Measurements from ENCODE around the gene MRPL16. TPM values are rescaled to one million over a fixed set of nuclear protein-coding genes. Genes with fewer than 3 reads are reported as not detected.

Gene MRPL16
- total and polyA plus RNA-seq, 2 of the 13 experiments (the other 11 are each of a cell fraction or from before 2014, with no cell fraction given): 45.3 to 62.6 TPM

DNA sequence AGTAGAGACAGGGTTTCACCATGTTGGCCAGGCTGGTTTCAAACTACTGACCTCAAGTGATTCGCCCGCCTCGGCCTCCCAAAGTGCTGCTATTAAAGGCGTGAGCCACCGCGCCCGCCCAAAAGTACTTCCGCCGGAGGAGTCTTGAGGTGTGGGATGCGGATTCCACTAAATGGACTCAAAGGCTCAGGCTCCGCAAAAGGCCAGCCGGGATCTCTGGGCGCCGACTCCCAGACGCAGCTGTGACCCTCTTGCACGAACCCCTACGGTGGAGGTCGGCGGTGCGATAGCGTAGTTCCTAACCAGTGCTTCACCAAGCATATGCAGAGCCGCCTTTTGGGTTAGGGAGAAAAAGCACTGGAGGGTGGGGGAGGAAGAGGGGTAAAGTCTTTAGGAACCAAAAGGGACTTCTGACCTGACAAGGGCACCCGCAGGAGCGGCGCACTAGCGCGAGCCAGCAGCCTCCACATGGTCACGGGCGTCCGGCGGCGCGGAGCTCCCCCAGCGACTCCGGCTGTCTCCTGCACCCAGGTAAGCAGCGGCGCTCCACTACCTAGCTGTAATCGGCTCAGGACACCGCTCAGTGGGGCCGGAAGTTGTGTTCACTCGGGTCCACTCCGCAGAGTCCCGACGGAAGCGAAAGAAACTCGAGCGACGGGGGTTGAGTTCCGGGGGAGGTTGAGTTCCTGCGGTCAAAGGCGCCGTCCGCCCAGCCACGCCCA is at the start of gene MRPL16 (continued):
- TF ChIP-seq, protein P1, sequence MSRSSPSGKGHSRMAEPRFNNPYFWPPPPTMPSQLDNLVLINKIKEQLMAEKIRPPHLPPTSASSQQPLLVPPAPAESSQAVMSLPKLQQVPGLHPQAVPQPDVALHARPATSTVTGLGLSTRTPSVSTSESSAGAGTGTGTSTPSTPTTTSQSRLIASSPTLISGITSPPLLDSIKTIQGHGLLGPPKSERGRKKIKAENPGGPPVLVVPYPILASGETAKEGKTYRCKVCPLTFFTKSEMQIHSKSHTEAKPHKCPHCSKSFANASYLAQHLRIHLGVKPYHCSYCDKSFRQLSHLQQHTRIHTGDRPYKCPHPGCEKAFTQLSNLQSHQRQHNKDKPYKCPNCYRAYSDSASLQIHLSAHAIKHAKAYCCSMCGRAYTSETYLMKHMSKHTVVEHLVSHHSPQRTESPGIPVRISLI (CRISPR knock-in tag; IDR thresholded peaks at IDR 0.05; ENCODE audit: borderline replicate concordance): peak; percentile 51; the same call in 1 of the 2 replicates
- no peak for TF ChIP-seq PRDM4 (CRISPR knock-in tag; IDR thresholded peaks at IDR 0.05; ENCODE audit: borderline replicate concordance)
- TF ChIP-seq ZNF230 (CRISPR knock-in tag; IDR thresholded peaks at IDR 0.05): 0 out of 2 replicates have a peak, but pooled peaks have one; percentile 38
- TF ChIP-seq SRF (IDR thresholded peaks at IDR 0.05; ENCODE audit: low read depth, low read length): peak; percentile 86; the same call in 1 of the 2 replicates
- TF ChIP-seq NFIB (CRISPR knock-in tag; IDR thresholded peaks at IDR 0.05; ENCODE audit: borderline replicate concordance): no peak
- no peak for TF ChIP-seq ZNF572 (CRISPR knock-in tag; IDR thresholded peaks at IDR 0.05)
- TF ChIP-seq ATAD3A (CRISPR knock-in tag; IDR thresholded peaks at IDR 0.05): no peak
- no peak for TF ChIP-seq MTF1 (CRISPR knock-in tag; IDR thresholded peaks at IDR 0.05)
- TF ChIP-seq ZNF687 (CRISPR knock-in tag; IDR thresholded peaks at IDR 0.05): peak; percentile 93
- peak; percentile 45; the same call in 1 of the 2 replicates for TF ChIP-seq ARNT2 (CRISPR knock-in tag; IDR thresholded peaks at IDR 0.05; ENCODE audit: low read depth)
- TF ChIP-seq ETV5 (CRISPR knock-in tag; IDR thresholded peaks at IDR 0.05; ENCODE audit: borderline replicate concordance): peak; percentile 71
- TF ChIP-seq ZNF253 (CRISPR knock-in tag; IDR thresholded peaks at IDR 0.05; ENCODE audit: borderline replicate concordance): 0 out of 2 replicates have a peak, but pooled peaks have one; percentile 11
- TF ChIP-seq ZMYM4 (CRISPR knock-in tag; IDR thresholded peaks at IDR 0.05): peak; percentile 97
- 0 out of 2 replicates have a peak, but pooled peaks have one; percentile 49 for TF ChIP-seq ZSCAN31 (CRISPR knock-in tag; IDR thresholded peaks at IDR 0.05; ENCODE audit: low read depth)
- TF ChIP-seq SIX1 (CRISPR knock-in tag; IDR thresholded peaks at IDR 0.05; ENCODE audit: borderline replicate concordance): no peak
- 0 out of 2 replicates have a peak, but pooled peaks have one; percentile 67 for TF ChIP-seq HOXA5 (CRISPR knock-in tag; IDR thresholded peaks at IDR 0.05)
